Ishikawa (cell line): ENCODE results near the gene GREB1L.

Experiments
- CEBPB ChIP-seq: IDR thresholded peaks from 2 replicates; pipeline ENCODE4 v1.6.1; 2012
- CREB1 ChIP-seq: IDR thresholded peaks from 2 replicates; pipeline ENCODE4 v1.6.1; 2012; ENCODE audit warnings: low read depth
- EGR1 ChIP-seq: IDR thresholded peaks from 2 replicates; pipeline ENCODE4 v1.6.1; 2012
- EP300 ChIP-seq: IDR thresholded peaks from 2 replicates; pipeline ENCODE4 v1.6.1; 2012; ENCODE audit warnings: borderline replicate concordance
- FOXM1 ChIP-seq: IDR thresholded peaks from 2 replicates; pipeline ENCODE4 v1.6.1; 2012; ENCODE audit warnings: low read depth, borderline replicate concordance
- MAX ChIP-seq: IDR thresholded peaks from 2 replicates; pipeline ENCODE4 v1.6.1; 2012
- NFIC ChIP-seq: IDR thresholded peaks from 2 replicates; pipeline ENCODE4 v1.6.1; 2012
- RAD21 ChIP-seq: IDR thresholded peaks from 2 replicates; pipeline ENCODE4 v1.6.1; 2012; ENCODE audit warnings: low read depth
- REST ChIP-seq: IDR thresholded peaks from 2 replicates; pipeline ENCODE4 v1.6.1; 2012; ENCODE audit warnings: low read depth, mild to moderate bottlenecking
- TAF1 ChIP-seq: IDR thresholded peaks from 2 replicates; pipeline ENCODE4 v1.6.1; 2012; ENCODE audit warnings: low read depth, mild to moderate bottlenecking
- TCF12 ChIP-seq: IDR thresholded peaks from 2 replicates; pipeline ENCODE4 v1.6.1; 2012; ENCODE audit warnings: low read depth
- TEAD4 ChIP-seq: IDR thresholded peaks from 2 replicates; pipeline ENCODE4 v1.6.1; 2012
- USF1 ChIP-seq: IDR thresholded peaks from 2 replicates; pipeline ENCODE4 v1.6.1; 2012
- YY1 ChIP-seq: IDR thresholded peaks from 2 replicates; pipeline ENCODE4 v1.6.1; 2012; ENCODE audit warnings: low read depth
- ZBTB7A ChIP-seq: IDR thresholded peaks from 2 replicates; pipeline ENCODE4 v1.6.1; 2012; ENCODE audit warnings: low read depth

The GREB1L gene

GRCh38 chr18:21341141-21341540 is 99.1 kb downstream of the GREB1L start:
- TF ChIP-seq CREB1: no peak
- no peak for TF ChIP-seq USF1
- no peak for TF ChIP-seq EP300
- no peak for TF ChIP-seq NFIC
- TF ChIP-seq TAF1: no peak
- no peak for TF ChIP-seq REST

- no peak for TF ChIP-seq EGR1
- no peak for TF ChIP-seq NFIC
- no peak for TF ChIP-seq MAX
- TF ChIP-seq TCF12: no peak
- TF ChIP-seq ZBTB7A: no peak
- no peak for TF ChIP-seq USF1
Observed at GRCh38 chr18:21342372-21342771, 100.3 kb downstream of the GREB1L start.

- TF ChIP-seq ZBTB7A: no peak
- TF ChIP-seq NFIC: no peak
- no peak for TF ChIP-seq USF1
- no peak for TF ChIP-seq YY1
- TF ChIP-seq EGR1: no peak
- no peak for TF ChIP-seq RAD21
- TF ChIP-seq TCF12: no peak
- TF ChIP-seq EP300: no peak
Observed at GRCh38 chr18:21344860-21345259, 102.8 kb downstream of the GREB1L start.

GRCh38 chr18:21345840-21346239 is 103.8 kb downstream of the GREB1L start:
- TF ChIP-seq TCF12 (no peak), EP300 (no peak), RAD21 (no peak), CEBPB (no peak), USF1 (no peak), YY1 (no peak), EGR1 (no peak), REST (no peak), MAX (no peak), FOXM1 (no peak), TEAD4 (no peak), TAF1 (no peak), ZBTB7A (no peak), CREB1 (no peak), NFIC (no peak)

- no peak for TF ChIP-seq TCF12
- TF ChIP-seq FOXM1: no peak
- TF ChIP-seq REST: no peak
- no peak for TF ChIP-seq RAD21
- TF ChIP-seq CEBPB: no peak
- no peak for TF ChIP-seq CREB1
- TF ChIP-seq YY1: no peak
- TF ChIP-seq ZBTB7A: no peak
- no peak for TF ChIP-seq NFIC
Observed at GRCh38 chr18:21359746-21360145, 117.7 kb downstream of the GREB1L start.
